GM12878 (cell line): Measurements from ENCODE around the gene CTNNA3.

Source experiments
- HCFC1 ChIP-seq: fragments of 150-350 bp; IDR thresholded peaks from 2 replicates; pipeline ENCODE4 v1.6.1; 2014; ENCODE audit warnings: low read length
- TF ChIP-seq, protein P1 (sequence below), 3 experiments: IDR thresholded peaks in 2 of 3; conservative IDR thresholded peaks in 1 of 3; 2 replicates each; pipeline ENCODE4 v1.5.1; 2011; ENCODE audit warnings: low read depth in 3 of 3, low read length in 3 of 3, mild to moderate bottlenecking in 3 of 3, control low read depth in 2 of 3, moderate library complexity in 2 of 3, inconsistent platforms in 1 of 3, mixed read lengths in 1 of 3; ENCODE audit not compliant: control insufficient read depth in 2 of 3, insufficient read depth in 1 of 3; ENCODE audit errors: extremely low read depth in 1 of 3

DNA sequence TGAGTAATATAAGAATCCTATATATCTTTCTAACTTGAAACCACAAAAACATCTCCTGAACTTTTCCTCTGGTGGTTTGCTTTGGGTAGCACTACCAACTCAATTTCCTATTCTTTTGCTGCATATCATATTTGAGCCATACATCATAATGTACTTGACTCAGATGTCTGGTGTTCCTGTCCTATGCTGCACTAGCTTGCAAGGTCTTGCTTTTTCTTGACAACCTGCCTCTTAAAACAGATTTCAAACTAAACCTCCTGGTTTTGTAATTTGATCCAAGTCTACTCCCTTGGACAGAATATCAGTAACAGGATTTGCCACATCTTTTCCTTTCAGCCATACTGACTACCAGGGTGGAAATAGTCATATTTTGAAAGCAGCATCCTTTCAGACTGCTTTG, 1290.4 kb downstream of the CTNNA3 start:
- TF ChIP-seq, protein P1, sequence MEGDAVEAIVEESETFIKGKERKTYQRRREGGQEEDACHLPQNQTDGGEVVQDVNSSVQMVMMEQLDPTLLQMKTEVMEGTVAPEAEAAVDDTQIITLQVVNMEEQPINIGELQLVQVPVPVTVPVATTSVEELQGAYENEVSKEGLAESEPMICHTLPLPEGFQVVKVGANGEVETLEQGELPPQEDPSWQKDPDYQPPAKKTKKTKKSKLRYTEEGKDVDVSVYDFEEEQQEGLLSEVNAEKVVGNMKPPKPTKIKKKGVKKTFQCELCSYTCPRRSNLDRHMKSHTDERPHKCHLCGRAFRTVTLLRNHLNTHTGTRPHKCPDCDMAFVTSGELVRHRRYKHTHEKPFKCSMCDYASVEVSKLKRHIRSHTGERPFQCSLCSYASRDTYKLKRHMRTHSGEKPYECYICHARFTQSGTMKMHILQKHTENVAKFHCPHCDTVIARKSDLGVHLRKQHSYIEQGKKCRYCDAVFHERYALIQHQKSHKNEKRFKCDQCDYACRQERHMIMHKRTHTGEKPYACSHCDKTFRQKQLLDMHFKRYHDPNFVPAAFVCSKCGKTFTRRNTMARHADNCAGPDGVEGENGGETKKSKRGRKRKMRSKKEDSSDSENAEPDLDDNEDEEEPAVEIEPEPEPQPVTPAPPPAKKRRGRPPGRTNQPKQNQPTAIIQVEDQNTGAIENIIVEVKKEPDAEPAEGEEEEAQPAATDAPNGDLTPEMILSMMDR (IDR thresholded peaks at IDR 0.05 in 2 of 3, conservative IDR thresholded peaks at IDR 0.05 in 1 of 3; ENCODE audit: control insufficient read depth in 2 of 3, extremely low read depth in 1 of 3, insufficient read depth in 1 of 3, low read depth in 3 of 3, low read length in 3 of 3), result no peak
- TF ChIP-seq HCFC1, result no peak
